IMR-90 (cell line): ENCODE measurements around the gene SEPTIN5. TPM values are rescaled to one million over a fixed set of nuclear protein-coding genes. Genes with fewer than 3 reads are reported as not detected.

ENCODE experiments used
- ATAC-seq: fragments of 200-7000 bp; cut with Tn5 transposase; 2 replicates; pipeline ENCODE4 v1.9.1; 2020; ENCODE audit warnings: low read depth, mild to moderate bottlenecking, moderate library complexity
- BruUV-seq: library from RNA; stranded (reverse); fragments of 400-500 nt; replicated peaks from 2 replicates; lab custom pipeline; 2021; lab: Mats Ljungman, UMichigan
- CTCF ChIA-PET: fragments of 300-600 bp; formaldehyde crosslinking; extraction: SDS; loops from one replicate; lab custom pipeline; 2021; ENCODE audit warnings: antibody characterized with exemption; lab: Yijun Ruan, JAX
- POLR2A ChIA-PET: fragments of 300-600 bp; sonication (Branson Sonifier 250); formaldehyde crosslinking; loops from one replicate; lab custom pipeline; 2022; ENCODE audit warnings: antibody characterized with exemption; ENCODE audit not compliant: unreplicated experiment; lab: Charles Lee
- DNase-seq: peaks from one replicate; pipeline ENCODE4 v3.0.0; 2013
- H2AFZ ChIP-seq: replicated peaks from 2 replicates; pipeline ENCODE3; 2013; ENCODE audit warnings: low read length, mild to moderate bottlenecking; ENCODE audit not compliant: poor library complexity
- H2AK5ac ChIP-seq: 2 replicates; pipeline ENCODE4 v1.6.1; 2013; ENCODE audit warnings: low read depth, low read length, inconsistent platforms
- H2AK9ac ChIP-seq: replicated peaks from 2 replicates; pipeline ENCODE3; 2013; ENCODE audit warnings: mild to moderate bottlenecking, low read depth, low read length, moderate library complexity; ENCODE audit not compliant: poor library complexity
- H2BK120ac ChIP-seq: 2 replicates; pipeline ENCODE4 v1.6.1; 2013; ENCODE audit warnings: low read depth, low read length, inconsistent platforms
- H2BK15ac ChIP-seq: 3 replicates; pipeline ENCODE4 v1.6.1; 2013; ENCODE audit warnings: low read depth, low read length, inconsistent platforms
- H2BK20ac ChIP-seq: 2 replicates; pipeline ENCODE4 v1.6.1; 2013; ENCODE audit warnings: low read depth, mild to moderate bottlenecking, inconsistent platforms, low read length, moderate library complexity
- H2BK5ac ChIP-seq: 2 replicates; pipeline ENCODE4 v1.6.1; 2013; ENCODE audit warnings: mild to moderate bottlenecking, low read depth, low read length, inconsistent platforms; ENCODE audit not compliant: poor library complexity, severe bottlenecking
- H3K14ac ChIP-seq: replicated peaks from 2 replicates; pipeline ENCODE4 v1.6.1; 2013; ENCODE audit warnings: low read depth, low read length, inconsistent platforms
- H3K18ac ChIP-seq: 2 replicates; pipeline ENCODE4 v1.6.1; 2013; ENCODE audit warnings: low read depth, low read length, control low read depth
- H3K23ac ChIP-seq: 2 replicates; pipeline ENCODE4 v1.6.1; 2013; ENCODE audit warnings: low read depth, low read length, inconsistent platforms
- H3K27ac ChIP-seq: 2 replicates; pipeline ENCODE4 v1.5.1; 2013; ENCODE audit warnings: mild to moderate bottlenecking, control low read depth, low read length; ENCODE audit not compliant: insufficient read depth
- H3K27me3 ChIP-seq: 2 replicates; pipeline ENCODE4 v1.6.1; 2013; ENCODE audit warnings: low read length; ENCODE audit not compliant: control insufficient read depth, insufficient read depth
- H3K36me3 ChIP-seq: 2 replicates; pipeline ENCODE4 v1.6.1; 2013; ENCODE audit warnings: low read length, mixed read lengths; ENCODE audit not compliant: control insufficient read depth, insufficient read depth
- H3K4ac ChIP-seq: 2 replicates; pipeline ENCODE4 v1.6.1; 2013; ENCODE audit warnings: low read depth, low read length, inconsistent platforms
- H3K4me1 ChIP-seq: 2 replicates; pipeline ENCODE4 v1.6.1; 2013; ENCODE audit warnings: low read length, mixed read lengths; ENCODE audit not compliant: control insufficient read depth, insufficient read depth
- H3K4me2 ChIP-seq: 2 replicates; pipeline ENCODE4 v1.6.1; 2013; ENCODE audit warnings: low read depth, mild to moderate bottlenecking, control low read depth, low read length, moderate library complexity
- H3K4me3 ChIP-seq: 2 replicates; pipeline ENCODE4 v1.5.1; 2013; ENCODE audit warnings: low read depth, mild to moderate bottlenecking, control low read depth, low read length, moderate library complexity; ENCODE audit not compliant: insufficient read depth
- H3K56ac ChIP-seq: 2 replicates; pipeline ENCODE4 v1.6.1; 2013; ENCODE audit warnings: low read length, inconsistent platforms; ENCODE audit not compliant: insufficient read depth; ENCODE audit errors: extremely low read depth
- H3K79me1 ChIP-seq, 2 experiments: 2 replicates each; pipeline ENCODE4 v1.6.1; 2013; ENCODE audit warnings: low read length in 2 of 2, inconsistent platforms in 1 of 2, low read depth in 1 of 2
- H3K9ac ChIP-seq: 2 replicates; pipeline ENCODE4 v1.6.1; 2013; ENCODE audit warnings: low read depth, low read length, control low read depth
- H3K9me1 ChIP-seq: 2 replicates; pipeline ENCODE4 v1.6.1; 2013; ENCODE audit warnings: low read length, inconsistent platforms; ENCODE audit not compliant: insufficient read depth
- H3K9me3 ChIP-seq: 2 replicates; pipeline ENCODE4 v1.6.1; 2013; ENCODE audit warnings: low read length; ENCODE audit not compliant: control insufficient read depth, insufficient read depth
- H4K20me1 ChIP-seq: 2 replicates; pipeline ENCODE4 v1.6.1; 2013; ENCODE audit warnings: low read length, inconsistent platforms; ENCODE audit not compliant: insufficient read depth
- H4K5ac ChIP-seq: 2 replicates; pipeline ENCODE4 v1.6.1; 2013; ENCODE audit warnings: mild to moderate bottlenecking, low read depth, low read length, control low read depth
- H4K8ac ChIP-seq, 2 experiments: 2 replicates each; pipeline ENCODE4 v1.6.1; 2013; ENCODE audit warnings: low read depth in 2 of 2, low read length in 2 of 2, control low read depth in 1 of 2, inconsistent platforms in 1 of 2
- H4K91ac ChIP-seq: 2 replicates; pipeline ENCODE4 v1.6.1; 2013; ENCODE audit warnings: low read depth, low read length, inconsistent platforms; ENCODE audit not compliant: insufficient read depth
- BHLHE40 ChIP-seq: fragments of 150-350 bp; IDR thresholded peaks from 2 replicates; pipeline ENCODE4 v1.6.1; 2016; ENCODE audit warnings: mild to moderate bottlenecking, low read depth, low read length
- CEBPB ChIP-seq: IDR thresholded peaks from 2 replicates; pipeline ENCODE4 v1.6.1; 2012; ENCODE audit warnings: low read depth, low read length, improper control_type of control experiment
- CHD1 ChIP-seq: IDR thresholded peaks from 2 replicates; pipeline ENCODE4 v1.6.1; 2012; ENCODE audit warnings: low read depth, low read length, improper control_type of control experiment
- ELK1 ChIP-seq: fragments of 150-350 bp; IDR thresholded peaks from 2 replicates; pipeline ENCODE4 v1.6.1; 2016; ENCODE audit warnings: low read depth, mild to moderate bottlenecking, low read length, moderate library complexity, borderline replicate concordance
- FOS ChIP-seq: fragments of 150-350 bp; IDR thresholded peaks from 2 replicates; pipeline ENCODE4 v1.6.1; 2016; ENCODE audit warnings: low read depth, low read length
- MAFK ChIP-seq: IDR thresholded peaks from 2 replicates; pipeline ENCODE4 v1.6.1; 2012; ENCODE audit warnings: low read depth, low read length, improper control_type of control experiment
- MAZ ChIP-seq: IDR thresholded peaks from 2 replicates; pipeline ENCODE4 v1.6.1; 2012; ENCODE audit warnings: low read depth, mild to moderate bottlenecking, low read length, improper control_type of control experiment, moderate library complexity, borderline replicate concordance
- MXI1 ChIP-seq: IDR thresholded peaks from 2 replicates; pipeline ENCODE4 v1.6.1; 2012; ENCODE audit warnings: low read depth, mild to moderate bottlenecking, low read length, moderate library complexity, borderline replicate concordance
- NFE2L2 ChIP-seq: fragments of 150-350 bp; IDR thresholded peaks from 2 replicates; pipeline ENCODE4 v1.6.1; 2016; ENCODE audit warnings: low read depth, mild to moderate bottlenecking, low read length
- POLR2A ChIP-seq: IDR thresholded peaks from 2 replicates; pipeline ENCODE4 v1.6.1; 2012; ENCODE audit warnings: mild to moderate bottlenecking, low read depth, low read length
- RAD21 ChIP-seq: IDR thresholded peaks from 2 replicates; pipeline ENCODE4 v1.6.1; 2012; ENCODE audit warnings: low read length, improper control_type of control experiment
- RCOR1 ChIP-seq: IDR thresholded peaks from 2 replicates; pipeline ENCODE4 v1.6.1; 2012; ENCODE audit warnings: mild to moderate bottlenecking, low read length, improper control_type of control experiment; ENCODE audit not compliant: insufficient replicate concordance
- RFX5 ChIP-seq: IDR thresholded peaks from 2 replicates; pipeline ENCODE4 v1.8.0; 2012; ENCODE audit warnings: low read depth, mild to moderate bottlenecking, low read length, moderate library complexity
- SMC3 ChIP-seq: fragments of 150-350 bp; IDR thresholded peaks from 2 replicates; pipeline ENCODE4 v1.6.1; 2016; ENCODE audit warnings: low read depth, mild to moderate bottlenecking, antibody characterized with exemption, low read length, moderate library complexity
- WGBS, 2 experiments: methylation state at CpG; one replicate each; pipeline versions ENCODE4 v1.1.5 to v1.1.7; 2013; ENCODE audit warnings: missing lambda C conversion rate in 2 of 2; ENCODE audit not compliant: insufficient read length in 1 of 2; ENCODE audit errors: extremely low coverage in 2 of 2; 5-methylcytosine and 5-hydroxymethylcytosine counted together
- dilution Hi-C: fragments of 300-500 bp; cut with HindIII; formaldehyde crosslinking; loops from one replicate; pipeline ENCODE4 v1.14.3; 2018; ENCODE audit warnings: low sequenced_read_pairs; ENCODE audit not compliant: unreplicated experiment
- in situ Hi-C: fragments of 300-500 bp; cut with MboI; formaldehyde crosslinking; loops from 3 replicates; pipeline ENCODE4 v1.14.3; 2019; ENCODE audit warnings: low sequenced_read_pairs, inconsistent platforms, mixed read lengths
- intact Hi-C: fragments of 100-400 bp; cut with micrococcal nuclease; formaldehyde crosslinking; loops from 2 replicates; pipeline ENCODE4 v1.10.0; 2022
- polyA plus RNA-seq, 3 experiments: library from polyadenylated mRNA; depleted of rRNA; stranded (reverse); fragments of >200 nt; gene quantifications; 2 replicates each; pipeline ENCODE4 v1.2.3, GENCODE V29; 2012; ENCODE audit warnings: low replicate concordance in 1 of 3
- total RNA-seq: library from RNA; depleted of rRNA; stranded (reverse); fragments of >200 nt; gene quantifications from 2 replicates; pipeline ENCODE4 v1.2.3, GENCODE V29; 2012

The SEPTIN5 gene
- total and polyA plus RNA-seq, 2 of the 4 experiments (the other 2 are of a cell fraction), result 16.8 to 20.7 TPM

- TF ChIP-seq NFE2L2, result no peak
These were observed 23.8 kb downstream of the SEPTIN5 start (continued) for GRCh38 chr22:19737846-19738663.

- H3K9me1 ChIP-seq, result no peaks in the 10 kb centered on the region
- H3K9ac ChIP-seq, result no peak overlapping the region
- no peak overlapping the region for H4K91ac ChIP-seq
- H2BK120ac ChIP-seq, result no peak overlapping the region
- H2AFZ ChIP-seq, result peak overlapping the region; percentile 43
- H2BK5ac ChIP-seq, result no peak overlapping the region
- H2BK20ac ChIP-seq, result no peak overlapping the region
- no peaks in the 10 kb centered on the region for H3K9me3 ChIP-seq
- no peak overlapping the region for H2AK5ac ChIP-seq
- no peak overlapping the region for H4K5ac ChIP-seq
- H3K36me3 ChIP-seq, result no peaks in the 10 kb centered on the region
- H4K20me1 ChIP-seq, result no peaks in the 10 kb centered on the region; the same call in 1 of the 2 replicates
- DNase-seq, result no peak
- H3K4ac ChIP-seq, result no peak overlapping the region
- no peak overlapping the region for H3K4me3 ChIP-seq
- no peak overlapping the region for H3K14ac ChIP-seq
- 50% methylated on average over 17 of the region's 31 CpGs; no CpG with 5 or more reads in 1 of the 2 experiments for WGBS, 2 experiments
- H3K27me3 ChIP-seq, result peaks cover 7% of the 10 kb centered on the region; the same call in 1 of the 2 replicates
- in situ Hi-C loops (no loop called here), dilution Hi-C loops (no loop called here), intact Hi-C loops (no loop called here)
- H2AK9ac ChIP-seq, result no peak overlapping the region
- no TSS peak for BruUV-seq
- H3K79me1 ChIP-seq, result no peaks in the 10 kb centered on the region
- no peak overlapping the region for H3K4me2 ChIP-seq
- no peak overlapping the region for H2BK15ac ChIP-seq
- no peak overlapping the region for H3K27ac ChIP-seq
- POLR2A ChIA-PET, result no interaction called here
- no peak overlapping the region for H4K8ac ChIP-seq
- ATAC-seq, result no peak
- peaks cover 2% of the 10 kb centered on the region; the same call in 1 of the 2 replicates for H3K4me1 ChIP-seq
- CTCF ChIA-PET, result no interaction called here
- H3K18ac ChIP-seq, result no peak overlapping the region
- no peak overlapping the region for H3K56ac ChIP-seq
- H3K23ac ChIP-seq, result no peak overlapping the region
- no peak for TF ChIP-seq CEBPB
- no peak for TF ChIP-seq RFX5
- TF ChIP-seq SMC3, result no peak
- TF ChIP-seq POLR2A, result no peak
- TF ChIP-seq ELK1, result no peak
- TF ChIP-seq BHLHE40, result no peak
- TF ChIP-seq MAZ, result no peak
- no peak for TF ChIP-seq FOS
- TF ChIP-seq RCOR1, result no peak
- no peak for TF ChIP-seq MXI1
- no peak for TF ChIP-seq RAD21
- TF ChIP-seq NFE2L2, result no peak
- no peak for TF ChIP-seq CHD1
- no peak for TF ChIP-seq MAFK
These were observed 24.6 kb downstream of the SEPTIN5 start for GRCh38 chr22:19738664-19739447.
